WTC11 (cell line): Measurements from ENCODE around the gene SAP30BP. TPM values are rescaled to one million over a fixed set of nuclear protein-coding genes. Genes with fewer than 3 reads are reported as not detected.
A peak's percentile ranks its signal among the peaks of the same experiment; 100 is the strongest.

Experiments used
- ATAC-seq: fragments of 200-7000 bp; cut with Tn5 transposase; 2 replicates; pipeline ENCODE4 v1.10.0; 2021; ENCODE audit warnings: mild to moderate bottlenecking, moderate library complexity
- CTCF ChIA-PET: fragments of 300-600 bp; sonication (Branson Sonifier 250); formaldehyde crosslinking; loops from one replicate; lab custom pipeline; 2021; ENCODE audit warnings: antibody characterized with exemption; lab: Charles Lee
- POLR2A ChIA-PET: fragments of 350-600 bp; sonication (Branson Sonifier 250); formaldehyde crosslinking; loops from one replicate; lab custom pipeline; 2021; ENCODE audit warnings: antibody characterized with exemption; lab: Charles Lee
- DNase-seq: peaks from one replicate; pipeline ENCODE4 v3.0.0; 2021; ENCODE audit warnings: low spot score
- H3K27ac Mint-ChIP-seq: 2 replicates; pipeline ENCODE4 v1.8.0; 2021; ENCODE audit warnings: mixed read lengths
- H3K27me3 Mint-ChIP-seq: 2 replicates; pipeline ENCODE4 v1.8.0; 2021; ENCODE audit warnings: low read depth, mild to moderate bottlenecking, moderate library complexity, mixed read lengths
- H3K36me3 Mint-ChIP-seq: 2 replicates; pipeline ENCODE4 v1.8.0; 2021; ENCODE audit warnings: mixed read lengths
- H3K4me1 Mint-ChIP-seq: 2 replicates; pipeline ENCODE4 v1.8.0; 2022; ENCODE audit warnings: mixed read lengths
- H3K4me3 Mint-ChIP-seq: 2 replicates; pipeline ENCODE4 v1.8.0; 2021; ENCODE audit warnings: mild to moderate bottlenecking, moderate library complexity, mixed read lengths
- H3K9me3 Mint-ChIP-seq: 2 replicates; pipeline ENCODE4 v1.8.0; 2021; ENCODE audit warnings: mixed read lengths
- E2F4 ChIP-seq: sonication (generic); formaldehyde crosslinking; IDR thresholded peaks from 2 replicates; pipeline ENCODE4 v1.8.1; 2022; ENCODE audit warnings: low read depth, mild to moderate bottlenecking, moderate library complexity, missing genetic modification reagents, borderline replicate concordance
- ERG ChIP-seq: fragments of 250-450 bp; sonication (Bioruptor Pico); IDR thresholded peaks from 2 replicates; pipeline ENCODE4 v1.8.0; 2021; ENCODE audit warnings: mild to moderate bottlenecking
- FOXK1 ChIP-seq: sonication (generic); formaldehyde crosslinking; IDR thresholded peaks from 2 replicates; pipeline ENCODE4 v1.8.0; 2022; ENCODE audit warnings: mild to moderate bottlenecking, moderate library complexity, missing genetic modification reagents
- JAZF1 ChIP-seq: fragments of 250-450 bp; sonication (Bioruptor Pico); IDR thresholded peaks from 2 replicates; pipeline ENCODE4 v1.9.0; 2021; ENCODE audit warnings: moderate library complexity, mild to moderate bottlenecking, inconsistent platforms
- NFE2L1 ChIP-seq: sonication (generic); formaldehyde crosslinking; IDR thresholded peaks from 2 replicates; pipeline ENCODE4 v1.8.1; 2023; ENCODE audit warnings: missing genetic modification reagents
- SMAD3 ChIP-seq: sonication (generic); formaldehyde crosslinking; IDR thresholded peaks from 2 replicates; pipeline ENCODE4 v1.8.0; 2022; ENCODE audit warnings: missing genetic modification reagents, mild to moderate bottlenecking, borderline replicate concordance
- ZNF219 ChIP-seq: sonication (generic); formaldehyde crosslinking; IDR thresholded peaks from 2 replicates; pipeline ENCODE4 v1.8.0; 2023; ENCODE audit warnings: missing genetic modification reagents, mild to moderate bottlenecking, borderline replicate concordance
- ZNF232 ChIP-seq: sonication (generic); formaldehyde crosslinking; IDR thresholded peaks from 2 replicates; pipeline ENCODE4 v1.8.0; 2022; ENCODE audit warnings: mild to moderate bottlenecking, missing genetic modification reagents
- total RNA-seq: library from RNA; stranded (reverse); gene quantifications from 3 replicates; pipeline ENCODE4 v1.2.3, GENCODE V29; 2021
- TF ChIP-seq, protein P1 (sequence below): sonication (generic); formaldehyde crosslinking; IDR thresholded peaks from 2 replicates; pipeline ENCODE4 v1.8.1; 2023; ENCODE audit warnings: mild to moderate bottlenecking, moderate library complexity, missing genetic modification reagents
- TF ChIP-seq, protein P2 (sequence below): sonication (generic); formaldehyde crosslinking; IDR thresholded peaks from 2 replicates; pipeline ENCODE4 v1.8.0; 2022; ENCODE audit warnings: mild to moderate bottlenecking, missing genetic modification reagents
- TF ChIP-seq, protein P3 (sequence below): sonication (generic); formaldehyde crosslinking; conservative IDR thresholded peaks from 2 replicates; pipeline ENCODE4 v1.8.1; 2023; ENCODE audit warnings: mild to moderate bottlenecking, low read depth, missing genetic modification reagents, moderate library complexity
- TF ChIP-seq, protein P4 (sequence below): sonication (generic); formaldehyde crosslinking; IDR thresholded peaks from 2 replicates; pipeline ENCODE4 v1.8.0; 2022; ENCODE audit warnings: mild to moderate bottlenecking, missing genetic modification reagents
- TF ChIP-seq, protein P5 (sequence below): sonication (generic); formaldehyde crosslinking; IDR thresholded peaks from 2 replicates; pipeline ENCODE4 v1.8.1; 2022; ENCODE audit warnings: mild to moderate bottlenecking, missing genetic modification reagents, moderate library complexity, borderline replicate concordance

SAP30BP gene
- total RNA-seq, 1 experiment from 2014 or later, result 86.8 TPM

GRCh38 chr17:75720656-75721462 lies 53.7 kb downstream of the SAP30BP start, which contains the start of gene ITGB4 (continued):
- no peak for TF ChIP-seq ERG
- TF ChIP-seq, protein P1, sequence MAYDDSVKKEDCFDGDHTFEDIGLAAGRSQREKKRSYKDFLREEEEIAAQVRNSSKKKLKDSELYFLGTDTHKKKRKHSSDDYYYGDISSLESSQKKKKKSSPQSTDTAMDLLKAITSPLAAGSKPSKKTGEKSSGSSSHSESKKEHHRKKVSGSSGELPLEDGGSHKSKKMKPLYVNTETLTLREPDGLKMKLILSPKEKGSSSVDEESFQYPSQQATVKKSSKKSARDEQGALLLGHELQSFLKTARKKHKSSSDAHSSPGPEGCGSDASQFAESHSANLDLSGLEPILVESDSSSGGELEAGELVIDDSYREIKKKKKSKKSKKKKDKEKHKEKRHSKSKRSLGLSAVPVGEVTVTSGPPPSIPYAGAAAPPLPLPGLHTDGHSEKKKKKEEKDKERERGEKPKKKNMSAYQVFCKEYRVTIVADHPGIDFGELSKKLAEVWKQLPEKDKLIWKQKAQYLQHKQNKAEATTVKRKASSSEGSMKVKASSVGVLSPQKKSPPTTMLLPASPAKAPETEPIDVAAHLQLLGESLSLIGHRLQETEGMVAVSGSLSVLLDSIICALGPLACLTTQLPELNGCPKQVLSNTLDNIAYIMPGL (CRISPR knock-in tag), result peak; percentile 32; the same call in 1 of the 2 replicates
- TF ChIP-seq FOXK1 (CRISPR knock-in tag), result 0 out of 2 replicates have a peak, but pooled peaks have one; percentile 37
- no peak for TF ChIP-seq JAZF1 (CRISPR knock-in tag)
- TF ChIP-seq E2F4, result no peak
- no peak for TF ChIP-seq NFE2L1

- peak overlapping the region; percentile 63 for H3K4me3 Mint-ChIP-seq
- H3K27me3 Mint-ChIP-seq, result peaks cover 22% of the 10 kb centered on the region
- DNase-seq, result no peak
- no peaks in the 10 kb centered on the region for H3K9me3 Mint-ChIP-seq
- ChIA-PET CTCF (interaction anchor here (0.6 to 4.9 kb wide), 23 partner anchors 8 to 1693 kb away, joined by 3 to 87 read pairs (median 5); partner anchors contain the start of genes MIF4GD and SMIM5), POLR2A (interaction anchor here (1.0 to 1.9 kb wide), 4 partner anchors 11 to 58 kb away, joined by 3 to 6 read pairs (median 4); a partner anchor contains a TSS)
- peaks cover 7% of the 10 kb centered on the region for H3K4me1 Mint-ChIP-seq
- no peaks in the 10 kb centered on the region for H3K36me3 Mint-ChIP-seq
- ATAC-seq, result no peak; the same call in 1 of the 2 replicates
- no peak overlapping the region for H3K27ac Mint-ChIP-seq
- TF ChIP-seq FOXK1 (CRISPR knock-in tag), result peak; percentile 32; the same call in 1 of the 2 replicates
- no peak for TF ChIP-seq ZNF232 (CRISPR knock-in tag)
- TF ChIP-seq ZNF219 (CRISPR knock-in tag), result no peak
- TF ChIP-seq, protein P2, sequence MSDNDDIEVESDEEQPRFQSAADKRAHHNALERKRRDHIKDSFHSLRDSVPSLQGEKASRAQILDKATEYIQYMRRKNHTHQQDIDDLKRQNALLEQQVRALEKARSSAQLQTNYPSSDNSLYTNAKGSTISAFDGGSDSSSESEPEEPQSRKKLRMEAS, result 0 out of 2 replicates have a peak, but pooled peaks have one; percentile 21
- TF ChIP-seq, protein P3, sequence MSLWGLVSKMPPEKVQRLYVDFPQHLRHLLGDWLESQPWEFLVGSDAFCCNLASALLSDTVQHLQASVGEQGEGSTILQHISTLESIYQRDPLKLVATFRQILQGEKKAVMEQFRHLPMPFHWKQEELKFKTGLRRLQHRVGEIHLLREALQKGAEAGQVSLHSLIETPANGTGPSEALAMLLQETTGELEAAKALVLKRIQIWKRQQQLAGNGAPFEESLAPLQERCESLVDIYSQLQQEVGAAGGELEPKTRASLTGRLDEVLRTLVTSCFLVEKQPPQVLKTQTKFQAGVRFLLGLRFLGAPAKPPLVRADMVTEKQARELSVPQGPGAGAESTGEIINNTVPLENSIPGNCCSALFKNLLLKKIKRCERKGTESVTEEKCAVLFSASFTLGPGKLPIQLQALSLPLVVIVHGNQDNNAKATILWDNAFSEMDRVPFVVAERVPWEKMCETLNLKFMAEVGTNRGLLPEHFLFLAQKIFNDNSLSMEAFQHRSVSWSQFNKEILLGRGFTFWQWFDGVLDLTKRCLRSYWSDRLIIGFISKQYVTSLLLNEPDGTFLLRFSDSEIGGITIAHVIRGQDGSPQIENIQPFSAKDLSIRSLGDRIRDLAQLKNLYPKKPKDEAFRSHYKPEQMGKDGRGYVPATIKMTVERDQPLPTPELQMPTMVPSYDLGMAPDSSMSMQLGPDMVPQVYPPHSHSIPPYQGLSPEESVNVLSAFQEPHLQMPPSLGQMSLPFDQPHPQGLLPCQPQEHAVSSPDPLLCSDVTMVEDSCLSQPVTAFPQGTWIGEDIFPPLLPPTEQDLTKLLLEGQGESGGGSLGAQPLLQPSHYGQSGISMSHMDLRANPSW (CRISPR knock-in tag), result no peak
- no peak for TF ChIP-seq E2F4
- TF ChIP-seq, protein P1 (CRISPR knock-in tag), result 0 out of 2 replicates have a peak, but pooled peaks have one; percentile 49
- TF ChIP-seq, protein P4, sequence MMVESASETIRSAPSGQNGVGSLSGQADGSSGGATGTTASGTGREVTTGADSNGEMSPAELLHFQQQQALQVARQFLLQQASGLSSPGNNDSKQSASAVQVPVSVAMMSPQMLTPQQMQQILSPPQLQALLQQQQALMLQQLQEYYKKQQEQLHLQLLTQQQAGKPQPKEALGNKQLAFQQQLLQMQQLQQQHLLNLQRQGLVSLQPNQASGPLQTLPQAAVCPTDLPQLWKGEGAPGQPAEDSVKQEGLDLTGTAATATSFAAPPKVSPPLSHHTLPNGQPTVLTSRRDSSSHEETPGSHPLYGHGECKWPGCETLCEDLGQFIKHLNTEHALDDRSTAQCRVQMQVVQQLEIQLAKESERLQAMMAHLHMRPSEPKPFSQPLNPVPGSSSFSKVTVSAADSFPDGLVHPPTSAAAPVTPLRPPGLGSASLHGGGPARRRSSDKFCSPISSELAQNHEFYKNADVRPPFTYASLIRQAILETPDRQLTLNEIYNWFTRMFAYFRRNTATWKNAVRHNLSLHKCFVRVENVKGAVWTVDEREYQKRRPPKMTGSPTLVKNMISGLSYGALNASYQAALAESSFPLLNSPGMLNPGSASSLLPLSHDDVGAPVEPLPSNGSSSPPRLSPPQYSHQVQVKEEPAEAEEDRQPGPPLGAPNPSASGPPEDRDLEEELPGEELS (CRISPR knock-in tag), result no peak
- no peak for TF ChIP-seq SMAD3 (CRISPR knock-in tag)
- TF ChIP-seq, protein P5, sequence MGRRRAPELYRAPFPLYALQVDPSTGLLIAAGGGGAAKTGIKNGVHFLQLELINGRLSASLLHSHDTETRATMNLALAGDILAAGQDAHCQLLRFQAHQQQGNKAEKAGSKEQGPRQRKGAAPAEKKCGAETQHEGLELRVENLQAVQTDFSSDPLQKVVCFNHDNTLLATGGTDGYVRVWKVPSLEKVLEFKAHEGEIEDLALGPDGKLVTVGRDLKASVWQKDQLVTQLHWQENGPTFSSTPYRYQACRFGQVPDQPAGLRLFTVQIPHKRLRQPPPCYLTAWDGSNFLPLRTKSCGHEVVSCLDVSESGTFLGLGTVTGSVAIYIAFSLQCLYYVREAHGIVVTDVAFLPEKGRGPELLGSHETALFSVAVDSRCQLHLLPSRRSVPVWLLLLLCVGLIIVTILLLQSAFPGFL, result no peak
These were observed 54.4 kb downstream of the SAP30BP start for GRCh38 chr17:75721463-75722011.
